HL-60/S4 (cell line): Measurements from ENCODE around the gene RAB11FIP4.

ENCODE experiments used
- in situ Hi-C: fragments of 300-500 bp; cut with MboI; formaldehyde crosslinking; loops from 2 replicates; pipeline ENCODE4 v1.14.3; 2022; ENCODE audit warnings: low sequenced_read_pairs

The RAB11FIP4 gene

DNA sequence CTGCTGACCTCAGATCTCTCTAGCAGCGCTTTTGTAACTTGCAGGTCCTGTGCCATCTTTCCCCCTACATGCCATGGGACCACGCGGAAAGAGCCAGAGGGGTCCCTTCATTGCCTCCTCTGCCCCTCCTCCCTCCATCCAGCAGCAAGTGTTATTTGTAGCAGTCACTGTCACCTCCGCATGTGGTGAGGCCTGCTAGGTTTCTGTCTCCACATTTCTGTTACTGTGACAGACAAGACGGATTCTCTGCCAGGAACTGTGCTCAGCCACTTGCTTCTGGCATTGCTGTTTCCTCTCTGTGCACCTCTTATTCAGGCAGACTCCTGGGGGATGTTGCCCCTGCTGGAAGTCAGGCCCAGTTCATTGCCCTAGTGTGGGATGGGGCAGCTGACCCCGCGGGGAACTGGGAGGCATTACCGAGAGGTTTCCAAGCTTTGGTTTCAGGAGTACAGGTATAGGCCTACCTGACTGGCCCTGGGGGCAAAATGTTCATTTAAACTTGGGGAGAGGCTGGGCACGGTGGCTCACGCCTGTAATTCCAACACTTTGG, 61.2 kb downstream of the RAB11FIP4 start:
- in situ Hi-C loops = no loop called here

DNA sequence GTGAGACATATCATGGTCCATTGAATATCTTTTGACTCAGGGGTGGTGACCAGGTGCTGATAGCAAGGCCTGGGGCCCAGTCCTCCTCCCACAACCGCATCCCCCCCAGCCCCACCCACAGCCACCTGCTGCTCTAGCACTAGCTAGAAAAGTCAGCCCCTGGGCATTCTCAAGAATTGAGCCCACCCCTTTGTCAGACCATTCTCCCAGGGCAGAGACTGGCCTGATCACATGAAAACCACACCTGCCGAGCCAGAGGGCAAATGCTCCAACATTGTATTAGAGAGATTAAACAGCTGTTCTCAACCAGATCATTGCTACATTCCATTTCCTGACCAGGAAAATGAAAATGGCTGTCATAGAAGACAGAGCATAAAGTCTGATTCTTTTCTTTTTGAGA, 62.4 kb downstream of the RAB11FIP4 start:
- in situ Hi-C loops = no loop called here

DNA sequence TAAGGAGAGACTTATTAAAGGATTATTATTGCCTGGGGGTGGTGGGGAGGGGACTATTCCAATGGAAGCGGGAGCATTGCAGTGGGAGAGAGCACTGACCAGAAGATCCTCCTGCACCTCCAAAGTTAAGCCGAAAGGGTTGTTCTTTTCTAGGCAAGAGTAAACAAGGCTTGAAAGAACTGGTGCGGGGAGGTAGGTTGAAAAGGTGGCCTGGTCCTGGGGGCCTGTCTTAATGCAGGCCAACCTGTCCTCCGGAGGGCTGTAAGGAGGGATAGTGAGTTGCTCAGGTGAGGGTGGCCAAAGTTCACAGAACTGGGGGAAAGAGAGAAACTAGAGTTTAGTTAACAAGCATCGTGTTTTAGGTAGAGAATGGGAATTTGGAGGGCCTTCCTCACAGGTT, 65.3 kb downstream of the RAB11FIP4 start:
- in situ Hi-C loops = no loop called here

DNA sequence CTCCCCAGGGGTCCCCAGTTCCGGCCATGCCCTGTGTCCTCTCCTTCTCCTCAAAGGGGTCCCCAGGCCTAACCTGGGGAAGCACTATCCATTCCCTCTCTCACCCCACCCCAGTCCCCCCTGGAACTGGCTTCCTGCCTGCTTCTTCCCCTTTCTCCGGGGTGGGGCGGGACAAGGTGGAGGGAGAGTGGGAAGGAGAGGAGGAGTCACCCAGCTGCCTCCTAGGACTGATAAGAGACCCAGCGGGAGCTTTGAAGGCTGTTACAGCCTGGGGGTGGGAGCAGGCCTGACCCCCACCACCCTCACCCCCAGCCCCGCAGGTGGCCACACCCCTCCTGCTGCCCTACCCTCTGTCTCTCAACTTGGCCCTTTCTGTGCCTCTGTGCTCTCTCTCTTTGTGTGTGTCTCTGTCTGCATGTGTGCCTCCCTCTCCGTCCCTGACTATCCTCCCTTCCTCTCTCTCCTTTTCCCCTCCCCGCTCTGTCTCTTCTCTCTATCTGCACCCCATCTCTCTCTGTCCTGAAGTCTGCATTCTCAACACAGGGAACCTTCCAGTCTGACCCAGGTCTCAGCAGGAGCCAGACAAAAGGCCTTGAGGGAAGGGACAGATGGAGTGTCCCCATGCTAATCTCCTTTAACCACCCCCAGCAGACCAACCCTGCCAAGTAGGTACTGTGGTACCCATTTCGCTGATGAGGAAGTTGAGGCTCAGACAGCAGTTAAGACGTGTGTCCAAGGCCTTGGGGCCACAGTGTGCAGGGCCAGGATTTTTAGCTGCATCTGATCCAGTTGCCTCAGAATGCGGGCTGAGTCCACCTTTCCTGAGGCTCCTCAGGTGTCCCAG, 66.1 kb downstream of the RAB11FIP4 start:
- in situ Hi-C loops = no loop called here

DNA sequence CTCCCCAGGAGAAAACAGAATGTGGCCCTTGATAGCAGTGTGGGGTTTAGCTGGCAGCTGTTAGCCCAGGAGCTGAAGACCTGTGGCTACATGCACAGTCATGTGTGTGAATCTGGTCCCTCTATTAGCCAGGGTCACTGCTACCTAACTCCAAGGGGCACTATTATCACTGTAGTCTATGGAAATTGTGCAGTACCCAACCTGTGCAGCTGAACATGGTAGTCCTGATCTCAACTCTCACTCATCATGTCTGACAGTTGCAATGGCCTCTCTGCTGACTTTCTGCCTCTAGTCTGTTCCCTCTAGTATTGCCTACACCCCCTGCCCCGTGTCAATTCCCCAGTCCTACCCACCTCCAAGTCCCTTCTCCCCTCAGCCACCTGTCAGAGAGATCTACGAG, 67.4 kb downstream of the RAB11FIP4 start:
- in situ Hi-C loops = no loop called here

DNA sequence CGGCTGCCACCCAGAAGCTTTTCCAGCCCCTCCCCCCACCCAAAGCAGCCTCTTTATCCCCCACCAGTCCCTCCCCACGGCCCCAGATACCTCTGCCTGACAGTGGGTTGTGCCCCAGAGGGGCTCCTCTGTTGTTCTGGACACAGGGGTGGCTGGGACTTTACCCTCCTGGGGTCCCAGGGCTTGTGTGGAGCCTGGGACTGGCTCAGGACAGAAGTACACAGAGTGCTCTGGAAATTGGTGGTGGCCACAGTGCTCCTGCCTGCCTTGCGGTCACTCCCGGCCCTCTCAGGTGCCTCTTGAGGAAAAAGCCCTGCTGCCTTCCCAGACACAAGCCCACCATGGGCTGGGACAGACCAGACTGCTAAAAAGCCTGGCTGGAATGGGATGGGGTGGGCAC, 68.2 kb downstream of the RAB11FIP4 start:
- in situ Hi-C loops = no loop called here

DNA sequence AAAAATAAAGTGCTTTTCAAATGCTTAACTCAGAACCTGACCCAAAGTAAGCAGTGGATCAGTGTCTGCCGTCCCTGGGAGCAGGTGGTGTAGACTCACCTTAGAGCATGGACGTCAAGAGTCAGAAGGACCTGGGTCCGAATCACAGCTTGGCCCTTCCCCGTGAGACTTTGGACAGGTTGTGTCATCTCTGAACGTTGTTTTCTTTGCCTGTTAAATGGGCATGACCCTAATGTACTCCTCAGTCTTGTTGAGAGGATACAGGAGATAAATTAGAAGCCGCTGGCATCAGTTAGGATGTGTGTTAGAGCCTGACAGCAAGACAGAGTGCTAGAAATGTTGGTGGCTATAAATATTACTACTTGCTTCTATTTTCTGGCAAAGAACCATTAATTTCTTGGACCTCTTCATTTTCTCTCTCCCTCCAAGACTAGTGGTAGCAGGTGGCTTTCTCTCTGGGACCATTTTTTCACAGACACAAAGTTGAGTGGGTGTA, 68.8 kb downstream of the RAB11FIP4 start:
- in situ Hi-C loops = no loop called here

DNA sequence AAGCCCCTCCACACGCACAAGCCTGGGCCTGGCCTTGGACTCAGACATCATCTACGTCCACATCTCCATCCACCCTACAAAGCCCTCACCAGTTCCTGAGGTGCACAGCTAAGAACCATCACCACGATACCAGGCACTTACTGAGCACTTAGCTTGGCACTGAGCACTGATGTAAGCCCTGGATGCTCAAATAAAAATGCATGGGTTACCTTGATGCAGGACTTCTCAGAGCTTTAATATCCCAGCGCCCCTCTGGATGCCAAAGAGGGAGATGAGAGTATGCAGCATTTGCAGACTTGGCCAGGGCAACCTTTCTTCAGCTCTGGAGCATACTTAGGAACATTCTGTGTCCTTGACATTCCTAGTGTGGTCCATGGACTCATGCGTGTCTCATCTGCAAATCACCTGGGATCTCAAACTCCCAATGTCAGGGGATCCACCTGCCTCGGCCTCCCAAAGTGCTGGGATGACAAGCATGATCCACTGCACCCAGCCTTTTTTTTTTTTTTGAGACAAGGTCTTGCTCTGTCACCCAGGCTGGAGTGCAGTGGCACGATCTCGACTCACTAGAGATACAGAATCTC, 69.8 kb downstream of the RAB11FIP4 start:
- in situ Hi-C loops = no loop called here

DNA sequence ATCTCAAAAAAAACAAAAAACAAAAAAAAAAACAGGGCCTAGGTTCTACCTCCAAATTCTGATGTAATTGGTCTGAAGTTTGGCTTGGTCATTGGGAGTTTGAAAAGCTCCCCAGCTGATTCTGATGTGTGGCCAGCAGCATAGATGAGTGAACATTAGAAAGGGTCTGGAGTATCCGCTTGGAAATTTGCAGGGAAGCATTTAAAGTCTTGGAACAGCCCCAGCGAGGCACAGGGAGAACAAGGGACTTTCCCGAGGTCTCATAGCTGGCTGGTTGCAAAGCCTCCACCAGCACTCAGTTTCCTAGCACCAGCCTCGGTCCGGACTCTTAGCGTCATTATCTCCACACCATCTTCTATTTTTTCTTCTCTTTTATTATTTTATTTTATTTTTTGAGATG, 70.8 kb downstream of the RAB11FIP4 start:
- in situ Hi-C loops = no loop called here

DNA sequence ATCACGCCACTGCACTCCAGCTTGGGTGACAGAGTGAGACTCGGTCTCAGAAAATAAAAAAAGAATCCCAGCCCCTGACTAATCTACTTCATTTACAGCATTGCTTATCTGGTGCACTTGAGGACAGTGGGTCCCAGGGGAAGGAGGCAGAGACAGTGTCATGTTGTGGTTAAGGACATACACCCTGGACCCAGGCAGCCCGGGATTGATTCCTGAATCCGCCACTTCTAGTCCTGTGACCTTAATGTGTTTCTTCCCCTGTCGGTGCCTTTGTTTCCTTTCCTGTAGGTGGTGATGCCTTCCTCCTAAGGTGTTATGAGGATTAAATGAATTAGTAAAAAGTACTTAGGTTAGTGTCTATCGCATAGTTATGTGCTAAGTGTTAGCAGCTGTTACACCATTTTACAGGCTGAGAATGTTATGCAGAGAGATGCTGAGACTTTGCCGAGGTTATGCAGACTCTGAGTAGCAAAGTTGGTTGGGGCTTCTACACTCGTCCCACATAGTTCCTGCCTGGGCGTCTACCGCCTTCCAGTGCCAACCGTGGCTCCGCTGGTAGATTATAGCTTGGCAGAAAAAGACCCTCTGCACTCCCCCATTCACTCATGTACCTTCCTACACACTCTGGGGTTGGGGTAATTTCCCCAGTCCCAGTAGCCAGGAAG, 74.8 kb downstream of the RAB11FIP4 start:
- in situ Hi-C loops = no loop called here

DNA sequence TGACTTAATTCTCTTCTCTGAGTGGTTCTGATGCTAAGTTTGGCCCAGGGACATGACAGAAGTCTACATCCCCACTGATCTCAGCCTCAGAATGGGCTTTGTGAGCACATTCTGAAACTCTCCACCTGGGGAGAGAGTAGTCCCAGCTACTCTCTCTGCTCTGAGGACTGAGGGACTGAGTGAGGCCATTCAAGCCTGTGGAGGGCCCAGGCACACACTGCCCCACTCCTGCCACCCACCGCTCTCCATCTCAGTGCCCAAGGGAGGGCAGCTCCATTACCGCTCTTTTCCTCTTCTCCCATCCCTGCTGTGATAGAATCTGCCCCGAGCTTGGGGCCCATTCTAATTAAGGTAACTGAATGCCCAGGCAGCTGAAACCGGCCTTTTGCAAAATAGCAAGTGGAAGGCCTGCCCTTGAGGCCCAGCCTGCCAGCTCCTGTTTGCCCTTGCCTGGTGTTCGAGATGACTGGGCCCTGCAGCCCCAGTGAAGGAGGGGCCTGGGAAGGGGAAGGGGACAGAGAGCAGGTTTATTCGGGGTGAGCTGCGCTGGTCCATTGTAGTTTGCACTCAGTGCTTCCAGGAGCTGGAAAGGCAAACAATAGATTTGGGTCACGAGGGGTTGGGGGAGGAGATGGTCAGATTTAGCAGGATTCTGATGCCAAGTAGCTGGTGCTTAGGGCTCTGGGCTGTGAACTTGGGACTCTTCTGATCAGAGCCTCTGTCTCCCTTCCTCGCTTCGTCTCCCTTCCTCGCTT, 76.2 kb downstream of the RAB11FIP4 start:
- in situ Hi-C loops = no loop called here

DNA sequence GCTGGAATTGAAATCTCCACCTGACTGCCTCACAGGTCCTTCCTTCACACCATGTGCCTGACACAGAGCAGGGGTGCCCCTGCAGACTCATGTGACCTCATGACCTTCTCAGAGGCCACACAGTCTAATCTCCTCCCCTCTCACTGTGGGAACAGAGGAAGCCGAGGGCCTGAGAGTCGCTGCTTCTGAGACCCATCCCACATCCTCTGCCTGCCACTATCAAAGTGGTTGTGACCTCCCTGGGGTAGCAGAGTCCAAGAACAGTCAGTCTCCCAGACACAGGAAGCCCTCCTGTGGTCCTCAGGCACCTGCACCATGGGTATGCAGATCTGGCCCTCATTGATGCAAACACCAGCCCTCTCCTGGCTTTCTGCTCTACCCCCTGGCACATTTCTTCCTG, 78.5 kb downstream of the RAB11FIP4 start:
- in situ Hi-C loops = no loop called here

DNA sequence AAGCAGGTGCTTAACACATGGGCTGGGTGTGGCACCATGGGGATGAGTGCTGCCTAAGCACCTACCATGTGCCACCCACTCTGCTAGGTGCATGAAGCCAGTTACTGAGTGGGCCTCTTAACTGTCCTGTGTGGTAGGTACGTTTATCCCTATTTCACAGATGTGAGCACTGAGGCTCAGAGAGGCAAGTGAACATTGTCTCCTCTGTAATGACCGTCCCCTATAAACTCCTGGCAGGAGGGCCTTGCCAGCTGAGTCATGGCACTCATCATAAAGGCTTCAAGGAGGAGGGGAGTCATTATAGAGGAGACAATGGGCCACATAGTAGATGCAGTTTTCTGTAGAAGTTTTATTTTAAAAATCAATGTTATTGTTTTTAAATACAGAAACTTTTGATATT, 79.1 kb downstream of the RAB11FIP4 start:
- in situ Hi-C loops = no loop called here

DNA sequence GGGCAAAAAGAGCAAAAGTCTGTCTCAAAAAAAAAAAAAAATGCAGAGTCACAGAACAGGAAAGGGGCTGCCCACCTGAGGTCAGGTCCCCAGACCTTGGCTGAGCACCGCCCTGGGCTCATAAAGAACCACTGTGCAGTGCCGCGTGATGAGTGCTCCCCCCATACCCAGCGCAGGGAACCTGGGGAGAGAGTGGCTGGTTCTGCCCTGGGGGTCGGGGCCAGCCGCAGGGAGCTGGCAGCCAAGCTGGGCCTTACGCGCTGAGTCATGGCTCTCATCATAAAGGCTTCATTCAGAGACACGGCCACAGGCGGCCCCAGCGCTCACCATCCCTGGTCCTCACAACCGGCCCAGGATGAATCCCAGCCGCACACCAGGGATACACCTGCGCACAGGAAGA, 80.7 kb downstream of the RAB11FIP4 start:
- in situ Hi-C loops = no loop called here

DNA sequence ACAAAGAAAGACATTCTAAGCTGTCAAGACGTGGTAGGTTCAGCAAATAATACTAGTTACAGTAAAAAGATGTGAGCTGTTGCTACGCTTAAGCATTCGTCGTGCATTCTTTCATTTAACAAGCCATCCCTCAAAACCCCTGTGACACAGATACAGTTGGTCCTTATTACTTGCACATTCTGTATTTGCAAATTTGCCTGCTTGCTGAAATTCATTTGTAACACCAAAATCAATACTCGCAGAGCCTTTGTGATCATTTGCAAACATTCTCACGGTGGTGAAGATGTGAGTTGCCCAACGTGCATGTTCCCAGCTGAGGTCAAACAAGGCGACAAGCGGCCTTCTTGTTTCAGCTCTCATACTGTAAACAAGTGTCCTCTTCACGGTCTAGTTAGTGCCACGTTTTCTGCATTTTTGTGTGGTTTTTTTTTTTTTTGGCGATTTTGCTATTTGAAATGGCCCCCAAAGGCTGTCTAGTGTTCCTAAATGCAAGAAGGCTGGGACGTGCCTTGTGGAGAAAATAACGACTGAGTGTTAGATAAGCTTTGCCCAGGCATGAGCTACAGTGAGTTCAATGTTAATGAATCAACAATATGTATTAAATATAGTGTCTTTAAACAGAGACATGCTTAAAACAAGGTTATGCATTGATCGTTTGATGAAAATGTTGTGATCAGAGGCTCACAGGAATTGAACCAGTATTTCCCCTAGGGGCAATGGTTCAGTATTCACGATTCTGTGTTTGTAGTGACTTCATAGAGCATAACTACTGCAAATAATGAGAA, 84.1 kb downstream of the RAB11FIP4 start:
- in situ Hi-C loops = no loop called here

DNA sequence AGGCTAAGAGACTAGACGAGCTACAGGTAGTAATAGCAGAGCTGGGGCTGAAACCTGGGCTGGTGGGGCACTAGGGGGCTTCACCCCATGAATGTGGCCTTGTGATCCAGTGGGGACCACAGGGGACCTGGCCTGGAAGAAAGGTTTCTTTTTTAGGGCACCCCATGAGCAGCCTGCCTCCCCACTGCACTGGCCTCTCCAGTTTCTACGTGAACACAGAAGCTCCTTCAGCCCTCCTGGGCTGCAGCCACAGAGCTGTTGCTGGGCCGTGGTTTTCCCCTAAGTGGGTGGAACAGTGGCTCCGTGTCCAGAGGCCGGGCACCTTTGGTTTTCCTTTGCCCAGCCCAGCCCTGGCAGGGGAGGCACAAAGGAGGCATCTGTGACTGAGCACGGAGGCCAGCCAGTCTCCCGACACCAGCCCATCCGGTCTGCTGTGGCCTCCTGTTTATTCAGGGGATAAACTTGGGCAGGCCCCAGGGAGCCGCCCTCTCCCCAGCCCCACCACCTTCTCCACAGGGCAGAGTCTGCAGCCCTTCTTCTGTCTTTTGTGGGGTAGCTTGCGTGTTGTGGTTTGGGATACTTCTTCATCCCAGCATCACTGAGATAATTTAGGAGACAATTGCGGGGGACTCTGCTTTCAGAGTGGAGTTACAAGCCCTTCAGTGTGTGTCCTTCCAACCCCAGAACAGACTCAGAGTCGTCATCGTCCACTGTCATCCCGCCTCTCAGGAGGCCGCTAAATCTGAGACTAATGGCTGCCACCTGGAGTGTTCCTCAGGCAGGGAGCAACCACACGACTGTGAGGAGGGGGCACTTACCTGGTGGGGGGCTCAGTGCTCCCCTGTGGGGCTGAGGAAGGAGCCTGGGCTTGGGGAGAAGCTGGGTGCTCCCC, 85.3 kb downstream of the RAB11FIP4 start:
- in situ Hi-C loops = no loop called here

DNA sequence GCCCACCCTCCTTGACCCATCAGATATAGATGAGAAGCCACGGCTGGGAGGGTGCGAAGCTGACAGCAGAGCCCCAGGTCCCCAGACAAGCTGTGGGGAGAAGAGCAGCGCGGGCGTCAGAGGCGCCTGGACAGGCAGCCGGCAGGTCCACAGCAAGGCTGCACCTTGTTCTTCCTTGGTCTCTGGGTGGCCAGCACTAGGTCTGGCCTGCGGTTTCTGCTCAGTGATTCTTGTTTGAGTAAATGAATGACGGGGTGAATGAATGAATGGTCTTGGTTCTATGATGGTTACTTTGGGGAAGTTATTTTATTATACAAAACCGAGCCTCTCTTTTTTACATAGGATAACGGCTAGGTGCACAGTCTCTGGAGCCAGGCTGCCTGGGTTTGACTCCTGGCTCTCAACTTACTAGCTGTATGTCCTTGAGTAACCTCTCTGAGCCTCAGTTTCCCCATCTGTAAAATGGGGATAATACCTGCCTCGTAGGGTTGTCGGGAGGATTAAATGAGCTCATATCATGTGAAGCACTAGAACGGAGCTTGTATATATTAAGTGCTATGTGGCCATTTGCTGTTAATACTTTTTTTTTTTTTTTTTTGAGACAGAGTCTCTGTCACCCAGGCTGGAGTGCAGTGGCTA, 86.1 kb downstream of the RAB11FIP4 start:
- in situ Hi-C loops = no loop called here

DNA sequence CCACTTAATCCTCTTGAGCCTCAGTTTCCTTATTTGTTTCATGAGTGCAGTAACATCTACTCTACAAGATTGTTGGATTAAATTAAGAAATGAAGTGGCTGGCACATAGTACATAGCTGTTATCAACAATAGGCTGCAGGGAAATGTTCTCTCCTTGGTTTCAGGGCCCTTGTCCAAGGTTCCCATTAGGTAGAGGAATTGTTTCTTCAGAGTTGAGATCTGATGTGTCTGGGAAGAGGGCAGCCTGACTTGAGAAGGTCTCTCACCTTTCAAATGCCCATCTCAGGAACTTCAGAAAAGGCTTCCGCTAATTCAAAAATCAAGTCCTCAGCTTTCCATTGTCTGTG, 87.6 kb downstream of the RAB11FIP4 start:
- in situ Hi-C loops = no loop called here

DNA sequence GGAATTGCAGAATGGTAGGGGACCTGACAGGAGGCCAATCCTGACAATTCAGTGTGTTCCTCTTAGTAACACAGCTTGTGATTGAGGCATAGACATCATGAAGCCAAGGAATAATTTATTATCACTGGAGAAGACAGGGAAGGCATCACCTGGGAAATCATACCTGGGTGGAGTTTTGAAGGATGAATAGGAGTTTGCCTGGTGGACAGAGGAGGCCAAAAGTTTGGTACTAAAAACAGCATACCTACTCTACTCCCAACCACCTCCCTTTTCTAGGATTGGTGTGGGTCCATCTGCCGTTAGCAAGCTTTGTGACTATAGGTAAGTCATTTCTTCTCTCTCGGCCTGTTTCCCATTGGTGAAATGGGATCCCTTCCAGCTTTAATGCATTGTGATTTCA, 88.0 kb downstream of the RAB11FIP4 start:
- in situ Hi-C loops = no loop called here
